Caco-2 (cell line): ENCODE measurements around the gene PARD3. TPM values are rescaled to one million over a fixed set of nuclear protein-coding genes. Genes with fewer than 3 reads are reported as not detected.
"Not testable (repeated sequence)": the region's sequence is repeated elsewhere in the genome, so short reads cannot be mapped to it uniquely, and the experiment has no call there.

Experiments
- BruUV-seq: library from RNA; stranded (reverse); fragments of 400-500 nt; replicated peaks from 2 replicates; lab custom pipeline; 2021; lab: Mats Ljungman, UMichigan
- CTCF ChIA-PET: fragments of 300-600 bp; sonication (Branson Sonifier 250); formaldehyde crosslinking; loops from one replicate; lab custom pipeline; 2022; ENCODE audit warnings: antibody characterized with exemption; lab: Charles Lee
- POLR2A ChIA-PET: fragments of 300-600 bp; sonication (Branson Sonifier 250); formaldehyde crosslinking; loops from one replicate; lab custom pipeline; 2022; ENCODE audit warnings: antibody characterized with exemption; lab: Charles Lee
- DNase-seq, 2 experiments: peaks; one replicate each; pipeline versions ENCODE4 v3.0.0 to v3.0.0-alpha.2; 2020 to 2022
- H3K27me3 ChIP-seq: replicated peaks from 2 replicates; pipeline ENCODE4 v1.6.0; 2011; ENCODE audit warnings: low read length; ENCODE audit not compliant: control insufficient read depth, insufficient read depth
- H3K36me3 ChIP-seq: 2 replicates; pipeline ENCODE4 v1.5.1; 2011; ENCODE audit warnings: low read length; ENCODE audit not compliant: control insufficient read depth, insufficient read depth
- H3K4me1 ChIP-seq: fragments of 250-450 bp; sonication (Bioruptor Pico); 2 replicates; pipeline ENCODE4 v1.5.1; 2020; ENCODE audit warnings: mild to moderate bottlenecking
- H3K4me3 ChIP-seq: 2 replicates; pipeline ENCODE4 v1.5.1; 2011; ENCODE audit warnings: low read depth, mild to moderate bottlenecking, control low read depth, low read length
- H3K9me3 ChIP-seq: fragments of 250-450 bp; sonication (Bioruptor Pico); 2 replicates; pipeline ENCODE4 v1.5.1; 2020; ENCODE audit warnings: mild to moderate bottlenecking, moderate library complexity
- H3K27ac Mint-ChIP-seq: one replicate; pipeline ENCODE4 v1.8.0; 2022; ENCODE audit warnings: mixed read lengths; ENCODE audit not compliant: unreplicated experiment
- H3K27me3 Mint-ChIP-seq: one replicate; pipeline ENCODE4 v1.8.0; 2022; ENCODE audit warnings: mixed read lengths; ENCODE audit not compliant: insufficient read depth, unreplicated experiment
- H3K36me3 Mint-ChIP-seq: one replicate; pipeline ENCODE4 v1.8.0; 2022; ENCODE audit warnings: mild to moderate bottlenecking, mixed read lengths; ENCODE audit not compliant: insufficient read depth, unreplicated experiment
- H3K4me1 Mint-ChIP-seq: one replicate; pipeline ENCODE4 v1.8.0; 2022; ENCODE audit warnings: low read depth, mixed read lengths; ENCODE audit not compliant: unreplicated experiment
- H3K4me3 Mint-ChIP-seq: one replicate; pipeline ENCODE4 v1.8.0; 2022; ENCODE audit warnings: mild to moderate bottlenecking, moderate library complexity, mixed read lengths; ENCODE audit not compliant: unreplicated experiment
- H3K9me3 Mint-ChIP-seq: one replicate; pipeline ENCODE4 v1.8.0; 2022; ENCODE audit warnings: mixed read lengths; ENCODE audit not compliant: unreplicated experiment
- CTCF ChIP-seq, 2 experiments: fragments of 200-600 bp in 1 of 2; IDR thresholded peaks; 1 replicate in 1 of 2; 2 replicates in 1 of 2; pipeline versions ENCODE4 v1.5.1 to v1.8.0; 2011 to 2022; ENCODE audit warnings: antibody characterized with exemption in 1 of 2, control low read depth in 1 of 2, inconsistent platforms in 1 of 2, low read depth in 1 of 2, low read length in 1 of 2, mild to moderate bottlenecking in 1 of 2, moderate library complexity in 1 of 2; ENCODE audit not compliant: insufficient read depth in 1 of 2, severe bottlenecking in 1 of 2, unreplicated experiment in 1 of 2
- intact Hi-C: fragments of 100-400 bp; cut with micrococcal nuclease; formaldehyde crosslinking; loops from one replicate; pipeline ENCODE4 v1.10.0; 2022; ENCODE audit not compliant: unreplicated experiment
- total RNA-seq: library from RNA; stranded (reverse); gene quantifications from 2 replicates; pipeline ENCODE4 v1.2.3, GENCODE V29; 2022

Gene PARD3
- total RNA-seq, 1 experiment from 2014 or later = 80.7 TPM

GRCh38 chr10:34796133-34796532 is 19.0 kb downstream of the PARD3 start:
- BruUV-seq = no TSS peak
- no peaks in the 10 kb centered on the region; the same call in 1 of the 2 replicates for H3K36me3 ChIP-seq
- no peak for TF ChIP-seq CTCF (IDR thresholded peaks at IDR 0.05; ENCODE audit: insufficient read depth in 1 of 2, low read depth in 1 of 2, low read length in 1 of 2, severe bottlenecking in 1 of 2, unreplicated experiment in 1 of 2)
- no peaks in the 10 kb centered on the region for H3K4me1 ChIP-seq
- intact Hi-C loops = no loop called here
- H3K9me3 Mint-ChIP-seq = no peaks in the 10 kb centered on the region
- ChIA-PET POLR2A (no interaction called here), CTCF (no interaction called here)
- H3K36me3 Mint-ChIP-seq = peaks cover 29% of the 10 kb centered on the region
- H3K27ac Mint-ChIP-seq = no peak overlapping the region
- no peaks in the 10 kb centered on the region for H3K9me3 ChIP-seq
- H3K4me3 ChIP-seq = no peak overlapping the region
- no peak overlapping the region for H3K4me3 Mint-ChIP-seq
- no peak for DNase-seq
- H3K4me1 Mint-ChIP-seq = peaks cover 21% of the 10 kb centered on the region
- no peaks in the 10 kb centered on the region for H3K27me3 ChIP-seq
- no peaks in the 10 kb centered on the region for H3K27me3 Mint-ChIP-seq

GRCh38 chr10:34795334-34795733 is 19.8 kb downstream of the PARD3 start:
- POLR2A ChIA-PET = interaction anchor here (0.6 kb wide), 1 partner anchor 50 kb away, joined by 9 read pairs; no protein-coding TSS in a partner anchor
- Histone ChIP-seq H3K27me3 (no peaks in the 10 kb centered on the region), H3K4me1 (peaks cover 2% of the 10 kb centered on the region; the same call in 1 of the 2 replicates), H3K4me3 (no peak overlapping the region), H3K36me3 (no peaks in the 10 kb centered on the region; the same call in 1 of the 2 replicates), H3K9me3 (no peaks in the 10 kb centered on the region)
- Mint-ChIP-seq H3K27ac (no peak overlapping the region), H3K36me3 (peaks cover 24% of the 10 kb centered on the region), H3K4me1 (peaks cover 25% of the 10 kb centered on the region), H3K27me3 (no peaks in the 10 kb centered on the region), H3K9me3 (no peaks in the 10 kb centered on the region), H3K4me3 (no peak overlapping the region)
- intact Hi-C loops = no loop called here
- no TSS peak for BruUV-seq
- CTCF ChIA-PET = no interaction called here
- TF ChIP-seq CTCF (IDR thresholded peaks at IDR 0.05; ENCODE audit: insufficient read depth in 1 of 2, low read depth in 1 of 2, low read length in 1 of 2, severe bottlenecking in 1 of 2, unreplicated experiment in 1 of 2) = no peak
- DNase-seq = no peak

GRCh38 chr10:34794835-34795234 is 20.3 kb downstream of the PARD3 start:
- no TSS peak for BruUV-seq
- no peak for DNase-seq
- Mint-ChIP-seq H3K36me3 (peaks cover 23% of the 10 kb centered on the region), H3K9me3 (no peaks in the 10 kb centered on the region), H3K27ac (no peak overlapping the region), H3K27me3 (no peaks in the 10 kb centered on the region), H3K4me1 (peaks cover 30% of the 10 kb centered on the region), H3K4me3 (no peak overlapping the region)
- Histone ChIP-seq H3K36me3 (no peaks in the 10 kb centered on the region; the same call in 1 of the 2 replicates), H3K4me3 (no peak overlapping the region), H3K27me3 (no peaks in the 10 kb centered on the region), H3K9me3 (no peaks in the 10 kb centered on the region), H3K4me1 (peaks cover 7% of the 10 kb centered on the region)
- ChIA-PET CTCF (no interaction called here), POLR2A (no interaction called here)
- intact Hi-C loops = loop anchor here (5.0 kb wide), 1 partner anchor 113 kb away; no protein-coding TSS in a partner anchor
- no peak for TF ChIP-seq CTCF (IDR thresholded peaks at IDR 0.05; ENCODE audit: insufficient read depth in 1 of 2, low read depth in 1 of 2, low read length in 1 of 2, severe bottlenecking in 1 of 2, unreplicated experiment in 1 of 2)

- BruUV-seq, H3K36me3 ChIP-seq, H3K27ac Mint-ChIP-seq, H3K4me3 Mint-ChIP-seq, H3K9me3 ChIP-seq, POLR2A ChIA-PET, CTCF ChIA-PET, DNase-seq, H3K4me3 ChIP-seq, H3K9me3 Mint-ChIP-seq, H3K4me1 ChIP-seq, H3K27me3 ChIP-seq, H3K27me3 Mint-ChIP-seq: not testable (repeated sequence)
- intact Hi-C loops = loop anchor here (5.0 kb wide), 1 partner anchor 111 kb away; no protein-coding TSS in a partner anchor
- peaks cover 30% of the 10 kb centered on the region for H3K4me1 Mint-ChIP-seq
- H3K36me3 Mint-ChIP-seq = peaks cover 21% of the 10 kb centered on the region
Measured at GRCh38 chr10:34793581-34793980, 21.5 kb downstream of the PARD3 start.
